Nasal cavity respiratory epithelium epithelial cell of viscerocranial mucosa (primary cell): Measurements from ENCODE around the gene IQCM. TPM values are rescaled to one million over a fixed set of nuclear protein-coding genes. Genes with fewer than 3 reads are reported as not detected.

ENCODE experiments used
- total RNA-seq: library from RNA; depleted of rRNA; stranded (reverse); fragments of >200 nt; gene quantifications from 2 replicates; pipeline ENCODE4 v1.2.3, GENCODE V29; 2014

Gene IQCM
- total RNA-seq = not detected in 2 replicates

DNA sequence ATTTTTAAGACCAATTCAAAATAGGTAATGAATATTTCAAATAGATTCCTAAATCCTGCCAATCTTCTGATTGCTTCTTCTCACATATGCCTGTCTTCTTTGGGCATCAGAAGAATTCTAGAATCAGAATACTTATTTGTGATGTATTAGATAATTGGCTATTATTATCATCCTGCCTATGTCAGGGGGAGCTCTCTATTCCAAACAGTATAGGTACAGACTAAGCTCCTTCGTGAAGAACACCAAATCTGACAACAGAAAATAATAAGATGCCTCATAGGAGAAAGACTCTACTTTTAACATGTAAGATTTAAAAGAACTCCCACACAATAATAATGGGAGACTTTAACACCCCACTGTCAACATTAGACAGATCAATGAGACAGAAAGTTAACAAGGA, at the start of gene IQCM:
Gene IQCM (minus strand): TSS at position 101 of the 400 bp plus-strand sequence. CDS start 73,152 bp downstream, outside the sequence.

